Heart left ventricle (tissue), 13 donors: ENCODE results near the gene NEURL3.

Source experiments
- CTCF ChIP-seq, 12 donors: fragments of 200-600 bp; sonication (generic) in 4 of 12; IDR thresholded peaks; one replicate each; pipeline versions ENCODE4 v1.5.0 to v1.8.0; 2018 to 2022; ENCODE audit warnings: antibody characterized with exemption in 12 of 12, mild to moderate bottlenecking in 5 of 12
- POLR2A ChIP-seq, 2 donors: fragments of 450-650 bp; IDR thresholded peaks; one replicate each; pipeline ENCODE4 v1.6.1; 2017; ENCODE audit warnings: antibody characterized with exemption in 2 of 2, mild to moderate bottlenecking in 2 of 2, moderate library complexity in 2 of 2
- donor health status: ischemic (EF 13 %, LVEDD 7.1; RV severe dilation, severe dysfunction).
- donor health status: DM: no; HTN: yes; CAD: no.
- donor health status: DM: no; HTN: no; CAD: no.
- donor health status: ischemic (EF 25% LVEDD 6.9; RV normal size, moderate dysfunction).
- donor health status: ischemic (EF 25% LVEDD 5.7; RV mildly dilated, moderate dysfunction).
- donor health status: ischemic (EF 35%, LVEDD 5.7; RV mildly dilated, moderate dysfunction).
- donor health status: nonischemic (EF 11% LVEDD 7.7; RV severe dilation, severe dysfunction).
- donor health status: DM: yes; HTN: yes; CAD: no.
- donor health status: PGD.
- donor health status: ischemic (EF 29% LVEDD 5.4; RV normal size, mild dysfunction).
- donor health status: nonischemic (EF 23%, LVEDD 6.1; RV moderate dilation, normal function).

DNA sequence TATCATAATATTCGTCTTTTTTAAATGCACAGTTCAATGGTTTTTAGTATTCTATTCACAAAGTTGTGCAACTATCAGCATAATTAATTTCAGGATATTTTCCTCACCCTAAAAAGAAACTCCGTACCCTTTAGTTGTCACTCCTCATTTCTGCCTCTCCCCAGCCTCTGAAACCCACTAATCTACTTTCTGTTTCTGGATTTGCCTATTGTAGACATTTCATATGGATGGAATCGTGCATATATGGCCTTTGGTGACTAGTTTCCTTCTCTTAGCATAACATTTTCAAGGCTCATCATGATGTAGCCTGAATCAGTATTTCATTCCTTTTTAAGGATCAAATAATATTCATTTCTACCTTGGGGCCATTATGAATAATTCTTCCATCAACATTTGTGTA, 18.5 kb downstream of the NEURL3 start:
- no peak for TF ChIP-seq CTCF (IDR thresholded peaks at IDR 0.05)
- TF ChIP-seq POLR2A (IDR thresholded peaks at IDR 0.05), result no peak
